Loucy (cell line): ENCODE results near the gene CD163.

Experiments
- CTCF ChIP-seq: fragments of 200-600 bp; sonication (generic); conservative IDR thresholded peaks from 2 replicates; pipeline ENCODE4 v1.5.1; 2014; ENCODE audit warnings: mild to moderate bottlenecking, antibody characterized with exemption, low read length
- EZH2phosphoT487 ChIP-seq: fragments of 200-600 bp; IDR thresholded peaks from 2 replicates; pipeline ENCODE4 v1.6.1; 2018; ENCODE audit warnings: antibody characterized with exemption, mild to moderate bottlenecking, moderate library complexity, borderline replicate concordance

- TF ChIP-seq CTCF (no peak), EZH2phosphoT487 (no peak)
Observed at GRCh38 chr12:7441216-7441615, 62.4 kb downstream of the CD163 start.
